BLaER1 treated with 17β-estradiol and CSF1 and Interleukin-3, amounts not matched to agents 10 nM and 100 nM (cell line): ENCODE data around the gene ST8SIA1.
"Not testable (repeated sequence)": the region's sequence is repeated elsewhere in the genome, so short reads cannot be mapped to it uniquely, and the experiment has no call there.

ENCODE experiments used
- H3K27ac ChIP-seq, 11 experiments: shearing (Covaris generic); formaldehyde crosslinking; 2 replicates each; pipeline ENCODE4 v1.8.1; 2022
- H3K27me3 ChIP-seq, 11 experiments: shearing (Covaris generic); formaldehyde crosslinking; 2 replicates each; pipeline ENCODE4 v1.8.1; 2022
- H3K36me3 ChIP-seq, 11 experiments: shearing (Covaris generic); formaldehyde crosslinking; 2 replicates each; pipeline ENCODE4 v1.8.1; 2022
- H3K4me1 ChIP-seq, 10 experiments: shearing (Covaris generic); formaldehyde crosslinking; 2 replicates each; pipeline ENCODE4 v1.8.1; 2022
- H3K4me2 ChIP-seq, 11 experiments: shearing (Covaris generic); formaldehyde crosslinking; 2 replicates each; pipeline ENCODE4 v1.8.1; 2022
- H3K4me3 ChIP-seq, 10 experiments: shearing (Covaris generic); formaldehyde crosslinking; 2 replicates each; pipeline ENCODE4 v1.8.1; 2022
- H3K9ac ChIP-seq, 11 experiments: shearing (Covaris generic); formaldehyde crosslinking; 2 replicates each; pipeline ENCODE4 v1.8.1; 2022
- H3K9me3 ChIP-seq, 11 experiments: shearing (Covaris generic); formaldehyde crosslinking; replicated peaks in 1 of 11; 2 replicates each; pipeline ENCODE4 v1.8.1; 2022
- H4K20me1 ChIP-seq, 11 experiments: shearing (Covaris generic); formaldehyde crosslinking; 2 replicates each; pipeline ENCODE4 v1.8.1; 2022
- Cebpa-rat ChIP-seq, 11 experiments: shearing (Covaris generic); IDR thresholded peaks; 2 replicates each; pipeline ENCODE4 v1.8.1; 2022

ST8SIA1 gene

GRCh38 chr12:22334410-22335100 is at the start of gene ST8SIA1:
Gene ST8SIA1 (minus strand): TSS chr12:22334707. CDS start chr12:22334232, 475 bp downstream.
- Histone ChIP-seq H3K9me3 (peaks cover 0 to 13% (median 7%) of the 10 kb centered on the region in 11 experiments; a peak in 7 of 22 replicates), H3K9ac (peak within 1 kb of the TSS in 10 of 11 experiments; percentile 27 to 65 (median 52); a peak in 17 of 22 replicates)

GRCh38 chr12:22380031-22380430 is 45.5 kb upstream of the ST8SIA1 start:
- Histone ChIP-seq H3K9me3 (peaks cover 0 to 4% (median 0%) of the 10 kb centered on the region in 11 experiments; a peak in 1 of 22 replicates), H3K4me2 (no peak overlapping the region), H3K27me3 (no peaks in the 10 kb centered on the region), H3K4me3 (no peak overlapping the region), H3K4me1 (peaks cover 0 to 20% (median 0%) of the 10 kb centered on the region in 10 experiments; a peak in 4 of 20 replicates), H3K36me3 (no peaks in the 10 kb centered on the region), H4K20me1 (no peaks in the 10 kb centered on the region), H3K27ac (no peak overlapping the region), H3K9ac (no peak overlapping the region)
- TF ChIP-seq Cebpa-rat (IDR thresholded peaks at IDR 0.05): no peak

More at GRCh38 chr12:22334410-22335100, at the start of gene ST8SIA1:
- H3K4me2 ChIP-seq: peak within 1 kb of the TSS; percentile 83 to 96 (median 91)
- H3K4me1 ChIP-seq: peaks cover 0 to 12% (median 2%) of the 10 kb centered on the region in 10 experiments; a peak in 8 of 20 replicates
- peaks cover 0 to 12% (median 0%) of the 10 kb centered on the region in 11 experiments; a peak in 4 of 22 replicates for H4K20me1 ChIP-seq
- H3K27me3 ChIP-seq: peaks cover 36 to 52% (median 45%) of the 10 kb centered on the region in 11 experiments
- H3K36me3 ChIP-seq: no peaks in the 10 kb centered on the region
- no peak within 1 kb of the TSS for H3K27ac ChIP-seq
- H3K4me3 ChIP-seq: peak within 1 kb of the TSS; percentile 62 to 74 (median 67)
- TF ChIP-seq Cebpa-rat (IDR thresholded peaks at IDR 0.05): no peak

GRCh38 chr12:22377731-22378496 is 43.4 kb upstream of the ST8SIA1 start:
- Histone ChIP-seq H3K27me3 (no peaks in the 10 kb centered on the region), H3K9me3 (no peaks in the 10 kb centered on the region; a peak in 1 of 22 replicates), H4K20me1 (no peaks in the 10 kb centered on the region), H3K9ac (no peak overlapping the region), H3K4me3 (no peak overlapping the region), H3K4me2 (peak overlapping the region in 2 of 11 experiments; percentile 38 to 52; a peak in 4 of 22 replicates), H3K27ac (no peak overlapping the region), H3K36me3 (no peaks in the 10 kb centered on the region), H3K4me1 (peaks cover 0 to 41% (median 5%) of the 10 kb centered on the region in 10 experiments; a peak in 9 of 20 replicates)
- TF ChIP-seq Cebpa-rat (IDR thresholded peaks at IDR 0.05): no peak

GRCh38 chr12:22376596-22377150 is 42.2 kb upstream of the ST8SIA1 start:
- not testable (repeated sequence) for H3K27me3 ChIP-seq, H3K4me3 ChIP-seq, H3K9me3 ChIP-seq, H3K36me3 ChIP-seq, H3K9ac ChIP-seq, H3K4me2 ChIP-seq, H3K27ac ChIP-seq, H4K20me1 ChIP-seq
- H3K4me1 ChIP-seq: peaks cover 0 to 42% (median 5%) of the 10 kb centered on the region in 10 experiments; a peak in 9 of 20 replicates

- H3K9me3 ChIP-seq: no peaks in the 10 kb centered on the region; a peak in 1 of 22 replicates
- H3K4me3 ChIP-seq: no peak overlapping the region
- no peak for TF ChIP-seq Cebpa-rat (IDR thresholded peaks at IDR 0.05)
- no peak overlapping the region for H3K9ac ChIP-seq
- peak overlapping the region in 4 of 11 experiments; percentile 35 to 70 (median 48); a peak in 6 of 22 replicates for H3K4me2 ChIP-seq
- H4K20me1 ChIP-seq: no peaks in the 10 kb centered on the region
- H3K27ac ChIP-seq: 0 out of 22 replicates have a peak overlapping the region, but pooled peaks of 1 of the 11 experiments have one; percentile 13
- no peaks in the 10 kb centered on the region for H3K36me3 ChIP-seq
- no peaks in the 10 kb centered on the region for H3K27me3 ChIP-seq
- H3K4me1 ChIP-seq: peaks cover 0 to 42% (median 5%) of the 10 kb centered on the region in 10 experiments; a peak in 9 of 20 replicates
Measured at GRCh38 chr12:22374508-22374907, 40.0 kb upstream of the ST8SIA1 start.

- Histone ChIP-seq H3K9ac (no peak overlapping the region), H3K36me3 (no peaks in the 10 kb centered on the region), H3K27me3 (no peaks in the 10 kb centered on the region), H3K4me3 (no peak overlapping the region), H3K27ac (no peak overlapping the region), H4K20me1 (no peaks in the 10 kb centered on the region), H3K4me1 (peaks cover 0 to 30% (median 5%) of the 10 kb centered on the region in 10 experiments; a peak in 9 of 20 replicates), H3K9me3 (peaks cover 0 to 17% (median 12%) of the 10 kb centered on the region in 11 experiments; a peak in 13 of 22 replicates), H3K4me2 (no peak overlapping the region)
- TF ChIP-seq Cebpa-rat (IDR thresholded peaks at IDR 0.05): no peak
Measured at GRCh38 chr12:22372277-22372837, 37.9 kb upstream of the ST8SIA1 start.

- H3K9me3 ChIP-seq: peaks cover 0 to 28% (median 17%) of the 10 kb centered on the region in 11 experiments; a peak in 13 of 22 replicates
- H3K27me3 ChIP-seq: no peaks in the 10 kb centered on the region
- no peaks in the 10 kb centered on the region for H3K36me3 ChIP-seq
- TF ChIP-seq Cebpa-rat (IDR thresholded peaks at IDR 0.05): no peak
- no peak overlapping the region for H3K4me2 ChIP-seq
- no peaks in the 10 kb centered on the region for H4K20me1 ChIP-seq
- H3K4me3 ChIP-seq: no peak overlapping the region
- H3K4me1 ChIP-seq: no peaks in the 10 kb centered on the region
- H3K9ac ChIP-seq: no peak overlapping the region
- no peak overlapping the region for H3K27ac ChIP-seq
Measured at GRCh38 chr12:22366181-22366580, 31.7 kb upstream of the ST8SIA1 start.

- Histone ChIP-seq H3K4me2 (no peak overlapping the region), H3K9ac (no peak overlapping the region), H4K20me1 (no peaks in the 10 kb centered on the region), H3K27ac (no peak overlapping the region), H3K4me3 (no peak overlapping the region), H3K9me3 (peaks cover 0 to 9% (median 0%) of the 10 kb centered on the region in 11 experiments; a peak in 3 of 22 replicates), H3K36me3 (no peaks in the 10 kb centered on the region), H3K4me1 (no peaks in the 10 kb centered on the region), H3K27me3 (no peaks in the 10 kb centered on the region)
- no peak for TF ChIP-seq Cebpa-rat (IDR thresholded peaks at IDR 0.05)
Measured at GRCh38 chr12:22361785-22362184, 27.3 kb upstream of the ST8SIA1 start.
